ENCODE measurements around the gene VAV2. TPM values are rescaled to one million over a fixed set of nuclear protein-coding genes. Genes with fewer than 3 reads are reported as not detected.

Gene VAV2
- total RNA-seq, 1 donor from 2014 or later = 34.6 TPM

DNA sequence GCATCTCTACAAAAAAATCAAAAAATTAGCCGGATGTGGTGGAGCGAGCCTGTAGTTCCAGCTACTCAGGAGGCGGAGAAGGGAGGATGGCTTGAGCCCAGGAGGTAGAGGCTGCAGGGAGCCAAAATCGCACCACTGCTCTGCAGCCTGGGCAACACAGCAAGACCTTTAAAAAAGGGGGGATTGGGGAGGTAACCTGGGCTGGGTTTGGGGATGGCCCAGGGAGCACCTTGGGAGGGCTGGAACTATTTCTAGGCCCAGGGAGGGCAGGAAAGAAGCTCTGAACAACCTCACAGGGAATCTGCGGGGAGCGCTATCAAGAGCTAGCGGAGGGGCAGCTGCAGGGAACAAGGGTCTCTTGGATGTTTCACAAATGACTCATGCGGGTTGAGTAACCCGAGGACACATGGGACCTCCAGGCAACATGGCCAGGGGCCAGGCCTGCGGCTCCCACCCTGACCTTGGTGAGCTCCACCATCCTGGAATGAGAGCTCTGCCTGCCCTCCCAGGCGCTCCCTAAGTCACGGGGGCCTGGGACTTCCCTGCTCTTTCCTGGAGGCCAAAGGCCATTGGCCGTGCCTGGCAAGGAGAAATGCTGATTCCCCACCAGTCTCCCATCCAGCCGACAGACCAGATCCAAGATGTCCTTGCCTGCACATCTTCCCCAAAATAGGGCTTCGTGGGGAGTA lies 277.4 kb downstream of the VAV2 start:
- intact Hi-C loops (cut with DNase I) = no loop called here
- no peak for ATAC-seq

DNA sequence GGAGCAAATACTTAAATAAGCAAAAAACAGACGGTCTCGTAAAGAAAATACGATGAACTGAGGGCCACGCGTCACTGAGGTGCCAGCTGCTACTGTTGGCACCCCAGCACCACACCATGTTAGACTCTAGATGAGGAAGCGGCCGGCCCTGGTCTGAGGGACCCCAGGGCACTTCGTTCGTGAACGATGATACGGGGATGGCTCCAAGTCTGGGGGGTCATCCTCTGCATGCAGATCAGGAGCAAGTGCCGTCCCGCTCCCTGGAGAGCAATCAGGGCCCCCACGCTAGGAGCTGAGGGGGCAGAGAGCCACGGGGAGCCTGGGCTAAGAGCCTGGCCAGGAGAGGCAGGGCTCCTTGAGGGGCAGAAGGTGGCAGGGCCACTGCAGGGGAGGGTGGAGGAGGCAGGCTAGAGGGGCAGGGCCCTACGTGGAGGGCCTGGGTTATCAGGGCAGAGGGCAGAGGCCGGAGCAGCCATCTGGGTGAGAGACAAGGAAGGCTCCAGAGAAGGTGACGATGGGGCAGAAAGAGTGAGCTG lies 278.1 kb downstream of the VAV2 start:
- intact Hi-C loops (cut with DNase I) = no loop called here
- H3K27me3 ChIP-seq = no peaks in the 10 kb centered on the region
- H3K36me3 ChIP-seq = no peaks in the 10 kb centered on the region
- TF ChIP-seq, protein P1, sequence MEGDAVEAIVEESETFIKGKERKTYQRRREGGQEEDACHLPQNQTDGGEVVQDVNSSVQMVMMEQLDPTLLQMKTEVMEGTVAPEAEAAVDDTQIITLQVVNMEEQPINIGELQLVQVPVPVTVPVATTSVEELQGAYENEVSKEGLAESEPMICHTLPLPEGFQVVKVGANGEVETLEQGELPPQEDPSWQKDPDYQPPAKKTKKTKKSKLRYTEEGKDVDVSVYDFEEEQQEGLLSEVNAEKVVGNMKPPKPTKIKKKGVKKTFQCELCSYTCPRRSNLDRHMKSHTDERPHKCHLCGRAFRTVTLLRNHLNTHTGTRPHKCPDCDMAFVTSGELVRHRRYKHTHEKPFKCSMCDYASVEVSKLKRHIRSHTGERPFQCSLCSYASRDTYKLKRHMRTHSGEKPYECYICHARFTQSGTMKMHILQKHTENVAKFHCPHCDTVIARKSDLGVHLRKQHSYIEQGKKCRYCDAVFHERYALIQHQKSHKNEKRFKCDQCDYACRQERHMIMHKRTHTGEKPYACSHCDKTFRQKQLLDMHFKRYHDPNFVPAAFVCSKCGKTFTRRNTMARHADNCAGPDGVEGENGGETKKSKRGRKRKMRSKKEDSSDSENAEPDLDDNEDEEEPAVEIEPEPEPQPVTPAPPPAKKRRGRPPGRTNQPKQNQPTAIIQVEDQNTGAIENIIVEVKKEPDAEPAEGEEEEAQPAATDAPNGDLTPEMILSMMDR (IDR thresholded peaks at IDR 0.05) = no peak
- H3K4me3 ChIP-seq = no peak overlapping the region
- H3K9me3 ChIP-seq = no peaks in the 10 kb centered on the region
- H3K4me1 ChIP-seq = peaks cover 5% of the 10 kb centered on the region
- DNase-seq (peak; percentile 58), ATAC-seq (no peak)
- no peak overlapping the region for H3K27ac ChIP-seq

More for the DNA sequence above, 277.4 kb downstream of the VAV2 start:
- Histone ChIP-seq H3K36me3 (no peaks in the 10 kb centered on the region), H3K27ac (no peak overlapping the region), H3K4me3 (no peak overlapping the region), H3K9me3 (no peaks in the 10 kb centered on the region), H3K4me1 (peaks cover 5% of the 10 kb centered on the region), H3K27me3 (no peaks in the 10 kb centered on the region)
- DNase-seq = peak; percentile 65
- TF ChIP-seq, protein P1 (IDR thresholded peaks at IDR 0.05) = no peak

DNA sequence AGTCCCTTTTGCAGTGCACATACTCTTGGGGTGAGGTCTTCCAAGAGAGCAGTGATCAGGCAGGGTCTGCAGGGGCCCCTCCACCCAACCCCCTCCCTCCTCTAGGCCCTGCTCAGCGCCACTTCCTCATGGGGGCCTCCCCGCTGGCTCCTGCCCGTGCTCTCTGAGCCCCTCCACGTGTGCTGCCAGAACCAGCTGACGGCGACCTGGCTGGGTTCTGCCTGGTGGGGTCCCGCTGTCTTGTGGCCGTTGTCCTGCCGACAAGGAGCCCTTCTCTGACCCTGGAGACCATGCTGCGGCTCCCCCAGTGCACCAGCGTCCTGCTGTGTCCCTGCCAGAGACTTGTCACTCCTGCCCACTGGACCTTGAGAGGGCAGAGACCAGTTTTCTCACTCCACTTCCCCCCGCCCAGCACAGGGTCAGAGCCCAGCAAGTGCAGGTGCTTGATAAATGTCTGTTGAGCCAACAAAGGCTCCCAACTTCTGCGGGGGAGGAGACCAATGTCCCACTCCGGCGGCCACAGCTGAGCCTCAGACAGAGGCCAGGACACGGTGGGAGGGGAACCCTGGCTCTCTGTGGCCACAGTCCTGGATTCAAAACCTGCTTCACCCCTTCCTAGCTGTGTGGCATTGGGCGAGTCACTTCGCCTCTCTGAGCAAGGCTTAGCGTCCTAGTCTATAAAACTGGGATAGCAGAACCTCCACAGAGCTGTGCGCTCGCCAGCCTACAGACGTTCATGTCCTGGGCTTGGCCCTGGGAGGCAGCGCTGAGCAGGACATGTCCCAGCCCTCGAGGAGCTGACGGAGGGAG lies 278.8 kb downstream of the VAV2 start:
- Histone ChIP-seq H3K36me3 (no peaks in the 10 kb centered on the region), H3K4me3 (no peak overlapping the region), H3K4me1 (peaks cover 5% of the 10 kb centered on the region), H3K27ac (peak overlapping the region; percentile 70), H3K27me3 (no peaks in the 10 kb centered on the region), H3K9me3 (no peaks in the 10 kb centered on the region)
- intact Hi-C loops (cut with DNase I) = no loop called here
- TF ChIP-seq, protein P1 (IDR thresholded peaks at IDR 0.05) = no peak
- DNase-seq = peak; percentile 36
- ATAC-seq = no peak

DNA sequence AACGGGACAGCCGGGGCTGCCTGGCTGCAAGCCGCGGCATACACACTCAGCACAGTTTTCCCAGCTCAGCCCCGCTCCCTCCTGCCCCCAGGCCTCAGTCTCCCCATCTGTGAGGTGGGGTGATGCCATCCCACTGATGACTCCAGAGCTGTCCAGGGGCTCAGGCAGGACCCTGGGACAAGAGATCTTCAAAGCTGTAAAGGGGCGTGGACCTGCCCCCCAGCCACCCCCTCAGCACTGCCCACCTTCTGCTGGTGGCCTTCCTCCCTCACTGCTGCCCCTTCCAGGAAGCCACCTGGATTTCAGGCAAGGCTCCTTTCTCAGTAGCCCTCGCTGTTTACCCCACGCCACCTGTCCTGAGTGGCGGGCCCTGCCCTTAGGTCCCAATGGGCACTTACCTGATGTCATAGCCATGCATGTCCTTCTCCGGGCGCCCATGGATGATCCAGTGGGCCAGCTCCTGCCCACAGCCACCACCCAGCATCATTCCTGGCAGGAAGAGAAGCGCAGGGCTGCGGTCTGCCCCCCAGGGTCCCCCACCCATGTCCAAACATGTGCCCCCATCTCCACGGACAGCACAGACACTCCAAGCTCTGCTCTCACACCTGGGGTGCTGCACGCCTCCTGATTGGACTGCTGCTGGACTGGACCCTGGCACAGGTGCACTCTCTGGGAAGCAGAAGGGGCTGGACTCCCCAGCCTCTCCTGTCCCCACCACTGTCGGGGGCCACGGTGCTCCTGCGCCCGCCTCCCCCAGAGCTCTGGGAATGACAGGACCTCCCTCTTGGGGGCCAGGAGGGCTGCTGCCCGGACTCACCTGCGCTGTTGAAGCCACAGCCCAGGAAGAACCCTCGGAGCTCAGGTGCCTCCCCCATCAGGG lies 279.7 kb downstream of the VAV2 start:
- intact Hi-C loops (cut with DNase I) = no loop called here
- ATAC-seq = no peak
- no peaks in the 10 kb centered on the region for H3K36me3 ChIP-seq
- H3K27ac ChIP-seq = peak overlapping the region; percentile 70
- TF ChIP-seq, protein P1 (IDR thresholded peaks at IDR 0.05) = no peak
- peak; percentile 44 for DNase-seq
- no peak overlapping the region for H3K4me3 ChIP-seq
- no peaks in the 10 kb centered on the region for H3K9me3 ChIP-seq
- H3K27me3 ChIP-seq = no peaks in the 10 kb centered on the region
- H3K4me1 ChIP-seq = peaks cover 8% of the 10 kb centered on the region

Other genes with a start within 250 kb of the VAV2 start
- gene BRD3OS, start 33.2 kb upstream of the VAV2 start, total RNA-seq = 10.7 TPM
- gene BRD3, start 75.7 kb upstream of the VAV2 start, total RNA-seq = 38.4 TPM
- 26.6 TPM for gene WDR5, start 143.8 kb upstream of the VAV2 start, total RNA-seq
- gene RNU6ATAC, start 172.2 kb upstream of the VAV2 start, total RNA-seq = 172 TPM